ENCODE measurements around the gene ZNF417.
A peak's percentile ranks its signal among the peaks of the same experiment; 100 is the strongest.

- TF ChIP-seq POLR2A (IDR thresholded peaks at IDR 0.05) (no peak), CTCF (IDR thresholded peaks at IDR 0.05) (peak; percentile 55 to 70 (median 59))
These were observed 31.2 kb upstream of the ZNF417 start, which contains the start of gene ZNF256 for GRCh38 chr19:57947419-57948134.

Measured in right lobe of liver (tissue), 4 donors.